Thyroid gland (tissue), 4 donors: ENCODE data around the gene CCND1. TPM values are rescaled to one million over a fixed set of nuclear protein-coding genes. Genes with fewer than 3 reads are reported as not detected.
A peak's percentile ranks its signal among the peaks of the same experiment; 100 is the strongest.

Experiments
- DNase-seq, 2 donors: peaks; one replicate each; pipeline ENCODE4 v3.0.0-alpha.2; 2019
- H3K27ac ChIP-seq, 3 donors: fragments of 200-600 bp; sonication (generic); 1 replicate in 2 of 3; 2 replicates in 1 of 3; pipeline ENCODE4 v1.5.1; 2016 to 2019; ENCODE audit warnings: mild to moderate bottlenecking in 1 of 3, moderate library complexity in 1 of 3
- H3K27me3 ChIP-seq: fragments of 200-600 bp; sonication (generic); one replicate; pipeline ENCODE4 v1.5.1; 2019
- H3K36me3 ChIP-seq, 2 donors: fragments of 200-600 bp; sonication (generic); one replicate each; pipeline ENCODE4 v1.5.1; 2016 to 2019
- H3K4me1 ChIP-seq, 2 donors: fragments of 200-600 bp; sonication (generic); one replicate each; pipeline ENCODE4 v1.5.1; 2017 to 2019
- H3K4me3 ChIP-seq, 3 donors: fragments of 200-600 bp; sonication (generic); replicated peaks in 1 of 3; 1 replicate in 2 of 3; 2 replicates in 1 of 3; pipeline ENCODE4 v1.5.1; 2016; ENCODE audit warnings: mild to moderate bottlenecking in 1 of 3
- H3K9me3 ChIP-seq: fragments of 200-600 bp; sonication (generic); one replicate; pipeline ENCODE4 v1.5.1; 2017
- POLR2A ChIP-seq, 2 donors: fragments of 450-650 bp; IDR thresholded peaks; one replicate each; pipeline ENCODE4 v1.6.1; 2017; ENCODE audit warnings: antibody characterized with exemption in 2 of 2, mild to moderate bottlenecking in 2 of 2, moderate library complexity in 1 of 2
- WGBS, 2 donors: methylation state at CpG; one replicate each; pipeline ENCODE4 v1.1.5; 2017; 5-methylcytosine and 5-hydroxymethylcytosine counted together
- intact Hi-C: fragments of 100-400 bp; cut with DNase I; formaldehyde crosslinking; loops from one replicate; pipeline ENCODE4 v1.15.1; 2023
- total RNA-seq, 4 donors: library from RNA; depleted of rRNA; stranded (reverse); fragments of >200 nt; gene quantifications; one replicate each; pipeline ENCODE4 v1.2.3, GENCODE V29; 2016
- TF ChIP-seq, protein P1 (sequence below), 6 experiments: fragments of 200-600 bp in 3 of 6; fragments of 450-650 bp in 3 of 6; sonication (generic) in 3 of 6; IDR thresholded peaks; one replicate each; pipeline ENCODE4 v1.5.1; 2016 to 2019; ENCODE audit warnings: antibody characterized with exemption in 6 of 6, mild to moderate bottlenecking in 2 of 6, inconsistent platforms in 1 of 6, moderate library complexity in 1 of 6

The CCND1 gene
- total RNA-seq, 4 donors from 2014 or later, result 55.1 to 110 (median 94.6) TPM

- Histone ChIP-seq H3K4me1 (peaks cover 36 to 37% of the 10 kb centered on the region in 2 donors), H3K4me3 (peak overlapping the region in 1 of 3 donors; percentile 17), H3K36me3 (no peaks in the 10 kb centered on the region), H3K27ac (peak overlapping the region in 2 of 3 donors; percentile 26 to 59), H3K9me3 (no peaks in the 10 kb centered on the region), H3K27me3 (no peaks in the 10 kb centered on the region)
- peak; percentile 79 to 83 for DNase-seq
- intact Hi-C loops, result loop anchor here (5.0 to 10.0 kb wide), 2 partner anchors 102 to 194 kb away; no protein-coding TSS in a partner anchor
- TF ChIP-seq, protein P1, sequence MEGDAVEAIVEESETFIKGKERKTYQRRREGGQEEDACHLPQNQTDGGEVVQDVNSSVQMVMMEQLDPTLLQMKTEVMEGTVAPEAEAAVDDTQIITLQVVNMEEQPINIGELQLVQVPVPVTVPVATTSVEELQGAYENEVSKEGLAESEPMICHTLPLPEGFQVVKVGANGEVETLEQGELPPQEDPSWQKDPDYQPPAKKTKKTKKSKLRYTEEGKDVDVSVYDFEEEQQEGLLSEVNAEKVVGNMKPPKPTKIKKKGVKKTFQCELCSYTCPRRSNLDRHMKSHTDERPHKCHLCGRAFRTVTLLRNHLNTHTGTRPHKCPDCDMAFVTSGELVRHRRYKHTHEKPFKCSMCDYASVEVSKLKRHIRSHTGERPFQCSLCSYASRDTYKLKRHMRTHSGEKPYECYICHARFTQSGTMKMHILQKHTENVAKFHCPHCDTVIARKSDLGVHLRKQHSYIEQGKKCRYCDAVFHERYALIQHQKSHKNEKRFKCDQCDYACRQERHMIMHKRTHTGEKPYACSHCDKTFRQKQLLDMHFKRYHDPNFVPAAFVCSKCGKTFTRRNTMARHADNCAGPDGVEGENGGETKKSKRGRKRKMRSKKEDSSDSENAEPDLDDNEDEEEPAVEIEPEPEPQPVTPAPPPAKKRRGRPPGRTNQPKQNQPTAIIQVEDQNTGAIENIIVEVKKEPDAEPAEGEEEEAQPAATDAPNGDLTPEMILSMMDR (IDR thresholded peaks at IDR 0.05), result no peak
- peak in 1 of 2 donors; percentile 59 for TF ChIP-seq POLR2A (IDR thresholded peaks at IDR 0.05)
- 5 to 10% methylated on average over 8 to 12 of the region's 63 CpGs for WGBS, 2 donors
Observed at GRCh38 chr11:69636512-69637197, 4.3 kb upstream of the CCND1 start.

- Histone ChIP-seq H3K4me3 (peak overlapping the region in 1 of 3 donors; percentile 30), H3K27me3 (no peaks in the 10 kb centered on the region), H3K27ac (peak overlapping the region in 2 of 3 donors; percentile 80 to 81), H3K4me1 (peaks cover 36 to 37% of the 10 kb centered on the region in 2 donors), H3K9me3 (no peaks in the 10 kb centered on the region), H3K36me3 (no peaks in the 10 kb centered on the region)
- 10 to 12% methylated on average over 13 to 28 of the region's 67 CpGs for WGBS, 2 donors
- intact Hi-C loops, result loop anchor here (5.0 to 10.0 kb wide), 2 partner anchors 103 to 195 kb away; no protein-coding TSS in a partner anchor
- TF ChIP-seq, protein P1 (IDR thresholded peaks at IDR 0.05), result peak in 1 of 6 experiments; percentile 2
- TF ChIP-seq POLR2A (IDR thresholded peaks at IDR 0.05), result no peak
- DNase-seq, result no peak
Observed at GRCh38 chr11:69637198-69637940, 3.6 kb upstream of the CCND1 start.

DNA sequence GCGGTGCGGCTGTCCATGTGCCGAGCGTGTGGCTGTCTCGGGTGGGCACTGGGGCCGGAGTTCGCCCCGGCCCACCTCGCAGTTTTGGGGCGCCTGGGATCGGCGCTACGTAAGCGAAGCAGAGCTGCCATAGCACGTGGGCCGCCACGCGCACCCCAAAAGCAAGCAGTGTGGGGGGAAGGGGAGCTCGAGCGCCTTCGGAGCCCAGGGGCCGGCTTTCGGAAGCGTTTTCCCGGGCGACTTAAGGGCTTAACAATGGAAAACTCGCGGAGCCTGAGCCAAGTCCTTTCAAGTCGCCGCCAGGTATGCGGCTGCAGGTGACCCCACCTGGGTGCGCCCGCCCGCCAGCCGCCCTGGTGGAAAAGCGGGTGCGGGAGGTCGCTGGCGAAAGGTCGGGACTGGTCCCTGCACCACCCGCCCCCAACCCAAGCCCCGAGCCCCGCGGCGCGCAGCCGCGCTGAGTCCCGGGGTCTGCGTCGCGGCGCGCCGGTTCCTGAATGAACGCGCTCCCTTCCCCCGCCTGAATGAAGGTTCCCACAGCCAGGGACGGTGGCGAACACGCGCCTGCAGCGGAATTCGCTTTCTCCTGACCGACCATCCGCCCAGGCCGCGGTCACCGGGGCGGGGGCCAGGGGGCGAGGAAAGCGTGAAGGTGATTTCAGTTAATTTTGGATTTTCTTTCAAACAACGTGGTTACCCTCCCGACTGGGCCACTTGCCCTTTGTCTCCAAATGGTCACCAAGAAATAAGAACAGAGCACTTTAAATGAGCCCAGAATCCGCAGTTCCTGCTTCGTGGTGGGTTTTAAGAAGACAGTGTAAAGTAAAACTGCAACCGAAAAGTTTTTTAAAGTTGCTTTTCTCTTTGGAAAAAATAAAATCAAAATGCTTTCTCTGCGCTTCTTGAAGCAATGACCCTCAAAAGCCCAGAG, 2.8 kb upstream of the CCND1 start:
- Histone ChIP-seq H3K27ac (peak overlapping the region; percentile 46 to 81 (median 80)), H3K27me3 (no peaks in the 10 kb centered on the region), H3K36me3 (no peaks in the 10 kb centered on the region), H3K4me3 (peak overlapping the region; percentile 6 to 30 (median 10)), H3K4me1 (peaks cover 36 to 37% of the 10 kb centered on the region in 2 donors), H3K9me3 (no peaks in the 10 kb centered on the region)
- TF ChIP-seq POLR2A (IDR thresholded peaks at IDR 0.05), result peak in 1 of 2 donors; percentile 30
- TF ChIP-seq, protein P1 (IDR thresholded peaks at IDR 0.05), result no peak
- whole genome bisulfite sequencing, 2 donors, result 1 to 2% methylated on average over 15 to 35 of the region's 78 CpGs
- intact Hi-C loops, result loop anchor here (5.0 to 10.0 kb wide), 2 partner anchors 103 to 196 kb away; no protein-coding TSS in a partner anchor
- peak; percentile 69 to 74 for DNase-seq

GRCh38 chr11:69638941-69639681, 1.8 kb upstream of the CCND1 start:
- H3K36me3 ChIP-seq, result peaks cover 0 to 4% of the 10 kb centered on the region in 2 donors
- no peaks in the 10 kb centered on the region for H3K27me3 ChIP-seq
- H3K9me3 ChIP-seq, result no peaks in the 10 kb centered on the region
- H3K4me1 ChIP-seq, result peaks cover 43 to 45% of the 10 kb centered on the region in 2 donors
- TF ChIP-seq POLR2A (IDR thresholded peaks at IDR 0.05), result peak in 1 of 2 donors; percentile 67
- TF ChIP-seq, protein P1 (IDR thresholded peaks at IDR 0.05), result no peak
- WGBS, 2 donors, result 0 to 1% methylated on average over 10 to 56 of the region's 64 CpGs
- H3K27ac ChIP-seq, result peak overlapping the region in 2 of 3 donors; percentile 80 to 81
- peak overlapping the region in 2 of 3 donors; percentile 10 to 30 for H3K4me3 ChIP-seq
- DNase-seq, result peak; percentile 97
- intact Hi-C loops, result loop anchor here (5.0 to 10.0 kb wide), 2 partner anchors 104 to 197 kb away; no protein-coding TSS in a partner anchor
